H1 (cell line): ENCODE results near the gene VPS35L. TPM values are rescaled to one million over a fixed set of nuclear protein-coding genes. Genes with fewer than 3 reads are reported as not detected.

ENCODE experiments used
- CTCF ChIA-PET: fragments of 300-600 bp; sonication (Branson Sonifier 250); formaldehyde crosslinking; loops from one replicate; lab custom pipeline; 2021; ENCODE audit not compliant: partially characterized antibody; lab: Charles Lee
- POLR2A ChIA-PET: fragments of 300-600 bp; sonication (Branson Sonifier 250); formaldehyde crosslinking; loops from one replicate; lab custom pipeline; 2021; ENCODE audit warnings: inconsistent platforms; ENCODE audit not compliant: partially characterized antibody; lab: Charles Lee
- DNase-seq, 2 experiments: peaks; one replicate each; pipeline versions ENCODE4 v3.0.0 to v3.0.0-alpha.2; 2010 to 2022; ENCODE audit warnings: low spot score in 2 of 2, low read depth in 1 of 2, mixed read lengths in 1 of 2
- FAIRE-seq: peaks from 2 replicates; lab custom pipeline; 2011; peaks lifted over from hg19 to GRCh38; lab: Jason Lieb, UNC
- H2AFZ ChIP-seq: 2 replicates; pipeline ENCODE4 v1.8.1; 2012; ENCODE audit warnings: low read length, inconsistent platforms
- H2AK5ac ChIP-seq: 2 replicates; pipeline ENCODE4 v1.6.1; 2013; ENCODE audit warnings: low read depth, low read length
- H2BK120ac ChIP-seq: replicated peaks from 2 replicates; pipeline ENCODE3; 2013; ENCODE audit warnings: low read depth, low read length, inconsistent platforms
- H2BK12ac ChIP-seq: 2 replicates; pipeline ENCODE4 v1.6.1; 2013; ENCODE audit warnings: low read depth, low read length
- H2BK15ac ChIP-seq: 2 replicates; pipeline ENCODE4 v1.6.1; 2013; ENCODE audit warnings: low read length
- H2BK20ac ChIP-seq: 2 replicates; pipeline ENCODE4 v1.6.1; 2013; ENCODE audit warnings: low read length
- H2BK5ac ChIP-seq: 2 replicates; pipeline ENCODE4 v1.6.1; 2013; ENCODE audit warnings: low read depth, low read length
- H3K14ac ChIP-seq: 2 replicates; pipeline ENCODE4 v1.6.1; 2013; ENCODE audit warnings: inconsistent platforms; ENCODE audit not compliant: insufficient read length
- H3K18ac ChIP-seq: 2 replicates; pipeline ENCODE4 v1.6.1; 2013; ENCODE audit warnings: low read length; ENCODE audit errors: extremely low read depth
- H3K23ac ChIP-seq: 2 replicates; pipeline ENCODE4 v1.6.1; 2013; ENCODE audit warnings: inconsistent platforms; ENCODE audit not compliant: insufficient read length
- H3K23me2 ChIP-seq: 2 replicates; pipeline ENCODE4 v1.6.1; 2013; ENCODE audit warnings: low read depth, low read length
- H3K27ac ChIP-seq: 2 replicates; pipeline ENCODE4 v1.6.1; 2011; ENCODE audit warnings: low read depth, low read length, inconsistent platforms
- H3K27me3 ChIP-seq, 4 experiments: replicated peaks in 1 of 4; 1 replicate in 1 of 4; 2 replicates in 3 of 4; pipeline versions ENCODE4 v1.6.1 to v1.8.1; 2011 to 2013; ENCODE audit warnings: low read length in 3 of 4, mild to moderate bottlenecking in 3 of 4, inconsistent platforms in 2 of 4, mixed read lengths in 2 of 4, moderate library complexity in 1 of 4; ENCODE audit not compliant: control insufficient read depth in 3 of 4, insufficient read depth in 3 of 4; ENCODE audit errors: extremely low read depth in 1 of 4
- H3K36me3 ChIP-seq, 4 experiments: 2 replicates each; pipeline versions ENCODE4 v1.6.1 to v1.8.1; 2011 to 2013; ENCODE audit warnings: mild to moderate bottlenecking in 4 of 4, low read length in 3 of 4, moderate library complexity in 2 of 4, control low read depth in 1 of 4, inconsistent platforms in 1 of 4; ENCODE audit not compliant: insufficient read depth in 4 of 4, control insufficient read depth in 2 of 4
- H3K4ac ChIP-seq: replicated peaks from 2 replicates; pipeline ENCODE3; 2013; ENCODE audit warnings: low read length, low read depth, mixed read lengths, inconsistent platforms; ENCODE audit not compliant: insufficient read length
- H3K4me1 ChIP-seq, 4 experiments: replicated peaks in 1 of 4; 1 replicate in 1 of 4; 2 replicates in 3 of 4; pipeline versions ENCODE4 v1.6.1 to v1.8.1; 2011 to 2013; ENCODE audit warnings: low read length in 3 of 4, inconsistent platforms in 2 of 4, mixed read lengths in 1 of 4; ENCODE audit not compliant: insufficient read depth in 4 of 4, control insufficient read depth in 3 of 4
- H3K4me2 ChIP-seq, 2 experiments: 2 replicates each; pipeline versions ENCODE4 v1.6.1 to v1.8.1; 2011 to 2013; ENCODE audit warnings: low read depth in 2 of 2, low read length in 2 of 2, control low read depth in 1 of 2, inconsistent platforms in 1 of 2, mild to moderate bottlenecking in 1 of 2; ENCODE audit not compliant: insufficient read depth in 1 of 2
- H3K4me3 ChIP-seq, 4 experiments: fragments of 200-600, 300-600 bp in 1 of 4; sonication (generic), shearing (Covaris generic), sonication (Bioruptor Twin) in 1 of 4; 2 replicates each; pipeline versions ENCODE4 v1.5.1 to v1.8.1; 2011 to 2016; ENCODE audit warnings: low read length in 4 of 4, low read depth in 3 of 4, control low read depth in 2 of 4, inconsistent platforms in 2 of 4, mild to moderate bottlenecking in 2 of 4, mixed read lengths in 1 of 4, moderate library complexity in 1 of 4; ENCODE audit not compliant: insufficient read depth in 2 of 4; ENCODE audit errors: extremely low read depth in 1 of 4
- H3K56ac ChIP-seq: replicated peaks from 2 replicates; pipeline ENCODE3; 2013; ENCODE audit warnings: low read depth, mild to moderate bottlenecking, mixed read lengths, low read length, inconsistent platforms; ENCODE audit not compliant: insufficient read length
- H3K79me1 ChIP-seq: 2 replicates; pipeline ENCODE4 v1.6.1; 2013; ENCODE audit warnings: low read depth, low read length, control low read depth
- H3K79me2 ChIP-seq, 2 experiments: 2 replicates each; pipeline versions ENCODE4 v1.6.1 to v1.8.1; 2012 to 2013; ENCODE audit warnings: low read length in 2 of 2, mild to moderate bottlenecking in 2 of 2, inconsistent platforms in 1 of 2; ENCODE audit not compliant: insufficient read depth in 2 of 2, control insufficient read depth in 1 of 2
- H3K9ac ChIP-seq, 4 experiments: replicated peaks in 1 of 4; 1 replicate in 1 of 4; 2 replicates in 3 of 4; pipeline versions ENCODE4 v1.6.1 to v1.8.1; 2011 to 2013; ENCODE audit warnings: low read depth in 3 of 4, low read length in 3 of 4, control low read depth in 2 of 4, mild to moderate bottlenecking in 2 of 4, moderate library complexity in 2 of 4, inconsistent platforms in 1 of 4; ENCODE audit errors: extremely low read depth in 1 of 4
- H3K9me3 ChIP-seq, 2 experiments: 2 replicates each; pipeline versions ENCODE4 v1.6.1 to v1.8.1; 2012 to 2013; ENCODE audit warnings: mild to moderate bottlenecking in 2 of 2, moderate library complexity in 2 of 2, control low read depth in 1 of 2, inconsistent platforms in 1 of 2, low read depth in 1 of 2, low read length in 1 of 2, mixed read lengths in 1 of 2; ENCODE audit not compliant: insufficient read depth in 2 of 2
- H4K20me1 ChIP-seq, 2 experiments: replicated peaks in 1 of 2; 2 replicates each; pipeline versions ENCODE3 to v1.8.1; 2011 to 2013; ENCODE audit warnings: inconsistent platforms in 2 of 2, low read length in 2 of 2, mild to moderate bottlenecking in 1 of 2; ENCODE audit not compliant: insufficient read depth in 2 of 2, control insufficient read depth in 1 of 2
- H4K5ac ChIP-seq: 2 replicates; pipeline ENCODE4 v1.6.1; 2013; ENCODE audit warnings: low read length, low read depth, mixed read lengths, inconsistent platforms; ENCODE audit not compliant: insufficient read length
- H4K8ac ChIP-seq: 2 replicates; pipeline ENCODE4 v1.8.0; 2013; ENCODE audit warnings: mild to moderate bottlenecking, moderate library complexity, low read length, inconsistent platforms; ENCODE audit not compliant: insufficient read depth; ENCODE audit errors: extremely low read depth
- H4K91ac ChIP-seq: replicated peaks from 2 replicates; pipeline ENCODE3; 2013; ENCODE audit warnings: low read length, mixed read lengths, inconsistent platforms; ENCODE audit not compliant: insufficient read length
- CHD2 ChIP-seq: IDR thresholded peaks from 2 replicates; pipeline ENCODE4 v1.6.1; 2012; ENCODE audit warnings: low read length, improper control_type of control experiment
- PHF8 ChIP-seq: fragments of 200-600 bp; sonication (generic); conservative IDR thresholded peaks from 2 replicates; pipeline ENCODE4 v1.7.1; 2012; ENCODE audit warnings: low read depth, mild to moderate bottlenecking, inconsistent platforms, low read length, moderate library complexity
- SAP30 ChIP-seq: fragments of 300-600 bp; sonication (generic); IDR thresholded peaks from 2 replicates; pipeline ENCODE4 v1.7.1; 2012; ENCODE audit warnings: low read length, moderate library complexity, mild to moderate bottlenecking, inconsistent platforms; ENCODE audit not compliant: insufficient read depth, insufficient replicate concordance
- WGBS, 2 experiments: shearing (Covaris generic) in 1 of 2; methylation state at CpG; one replicate each; pipeline versions ENCODE4 v1.1.6 to v1.1.7; 2013 to 2015; ENCODE audit warnings: low lambda C conversion rate in 2 of 2, mixed read lengths in 2 of 2, inconsistent platforms in 1 of 2, low coverage in 1 of 2, missing lambda C conversion rate in 1 of 2; ENCODE audit not compliant: insufficient replicate concordance in 2 of 2, insufficient coverage in 1 of 2, insufficient read length in 1 of 2; ENCODE audit errors: extremely low coverage in 1 of 2, missing lambda C conversion rate in 1 of 2; 5-methylcytosine and 5-hydroxymethylcytosine counted together
- polyA plus RNA-seq, 7 experiments: library from polyadenylated mRNA; depleted of rRNA in 3 of 7; stranded (reverse) in 5 of 7; unstranded in 2 of 7; fragments of >200 nt in 5 of 7; fragments of 200-250 nt in 2 of 7; gene quantifications; 1 replicate in 5 of 7; 2 replicates in 1 of 7; 4 replicates in 1 of 7; pipeline versions ENCODE4 v1.2.1 to v1.2.3, GENCODE V29; 2011 to 2013; ENCODE audit warnings: missing spikeins in 2 of 7, mixed read lengths in 2 of 7
- total RNA-seq: library from RNA; stranded (reverse); fragmentation: NEBNext Ultra II Directional; extraction: Animal tissue kit (Norgen Biotek cat#: 25700); gene quantifications from 2 replicates; pipeline ENCODE4 v1.2.1, GENCODE V29; 2021

Gene VPS35L
- total and polyA plus RNA-seq, 2 of the 8 experiments (the other 6 are each of a cell fraction or from before 2014, with no cell fraction given), result 31.5 to 57.1 TPM

- POLR2A ChIA-PET, result no interaction called here
- no peak overlapping the region for H4K5ac ChIP-seq
- no peaks in the 10 kb centered on the region for H3K27me3 ChIP-seq
- no peak overlapping the region for H2BK20ac ChIP-seq
- H4K20me1 ChIP-seq, result no peaks in the 10 kb centered on the region
- H3K27ac ChIP-seq, result no peak overlapping the region
- no peak overlapping the region for H4K91ac ChIP-seq
- no peak overlapping the region for H3K4ac ChIP-seq
- no peak overlapping the region for H4K8ac ChIP-seq
- H3K9ac ChIP-seq, result no peak overlapping the region
- CTCF ChIA-PET, result no interaction called here
- no peak overlapping the region for H3K4me3 ChIP-seq
- no peak overlapping the region for H2BK5ac ChIP-seq
- H2AFZ ChIP-seq, result no peak overlapping the region
- H3K79me2 ChIP-seq, result no peaks in the 10 kb centered on the region
- no peaks in the 10 kb centered on the region for H3K79me1 ChIP-seq
- H2AK5ac ChIP-seq, result no peak overlapping the region
- H3K9me3 ChIP-seq, result no peaks in the 10 kb centered on the region
- no peaks in the 10 kb centered on the region for H3K23me2 ChIP-seq
- no peaks in the 10 kb centered on the region for H3K4me1 ChIP-seq
- no peak overlapping the region for H2BK120ac ChIP-seq
- WGBS, 2 experiments, result 88% methylated on average over 3 of the region's 3 CpGs; no CpG with 5 or more reads in 1 of the 2 experiments
- H3K36me3 ChIP-seq, result no peaks in the 10 kb centered on the region
- no peak for DNase-seq
- H2BK12ac ChIP-seq, result no peak overlapping the region
- no peak overlapping the region for H3K23ac ChIP-seq
- H3K4me2 ChIP-seq, result no peak overlapping the region
- H2BK15ac ChIP-seq, result no peak overlapping the region
- H3K56ac ChIP-seq, result no peak overlapping the region
- H3K14ac ChIP-seq, result no peak overlapping the region
- H3K18ac ChIP-seq, result no peak overlapping the region
- no peak for FAIRE-seq
- no peak for TF ChIP-seq PHF8
- no peak for TF ChIP-seq SAP30
- no peak for TF ChIP-seq CHD2
Observed at GRCh38 chr16:19744670-19745069, 189.2 kb downstream of the VPS35L start.
